ENCODE results near the gene OGA.

GRCh38 chr10:101845893-101846292, 27.6 kb upstream of the OGA start:
- TF ChIP-seq, protein P1, sequence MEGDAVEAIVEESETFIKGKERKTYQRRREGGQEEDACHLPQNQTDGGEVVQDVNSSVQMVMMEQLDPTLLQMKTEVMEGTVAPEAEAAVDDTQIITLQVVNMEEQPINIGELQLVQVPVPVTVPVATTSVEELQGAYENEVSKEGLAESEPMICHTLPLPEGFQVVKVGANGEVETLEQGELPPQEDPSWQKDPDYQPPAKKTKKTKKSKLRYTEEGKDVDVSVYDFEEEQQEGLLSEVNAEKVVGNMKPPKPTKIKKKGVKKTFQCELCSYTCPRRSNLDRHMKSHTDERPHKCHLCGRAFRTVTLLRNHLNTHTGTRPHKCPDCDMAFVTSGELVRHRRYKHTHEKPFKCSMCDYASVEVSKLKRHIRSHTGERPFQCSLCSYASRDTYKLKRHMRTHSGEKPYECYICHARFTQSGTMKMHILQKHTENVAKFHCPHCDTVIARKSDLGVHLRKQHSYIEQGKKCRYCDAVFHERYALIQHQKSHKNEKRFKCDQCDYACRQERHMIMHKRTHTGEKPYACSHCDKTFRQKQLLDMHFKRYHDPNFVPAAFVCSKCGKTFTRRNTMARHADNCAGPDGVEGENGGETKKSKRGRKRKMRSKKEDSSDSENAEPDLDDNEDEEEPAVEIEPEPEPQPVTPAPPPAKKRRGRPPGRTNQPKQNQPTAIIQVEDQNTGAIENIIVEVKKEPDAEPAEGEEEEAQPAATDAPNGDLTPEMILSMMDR (IDR thresholded peaks at IDR 0.05; ENCODE audit: control extremely low read depth in 1 of 3, insufficient read depth in 1 of 3, low read depth in 1 of 3, low read length in 3 of 3) = no peak
- TF ChIP-seq, protein P2, sequence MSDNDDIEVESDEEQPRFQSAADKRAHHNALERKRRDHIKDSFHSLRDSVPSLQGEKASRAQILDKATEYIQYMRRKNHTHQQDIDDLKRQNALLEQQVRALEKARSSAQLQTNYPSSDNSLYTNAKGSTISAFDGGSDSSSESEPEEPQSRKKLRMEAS (IDR thresholded peaks at IDR 0.05) = no peak
- no peak for TF ChIP-seq SIN3A (conservative IDR thresholded peaks at IDR 0.05 in 1 of 2, IDR thresholded peaks at IDR 0.05 in 1 of 2; ENCODE audit: low read depth in 1 of 2, low read length in 2 of 2)
- TF ChIP-seq SP1 (IDR thresholded peaks at IDR 0.05; ENCODE audit: low read depth, low read length) = no peak
- TF ChIP-seq JUND (IDR thresholded peaks at IDR 0.05; ENCODE audit: low read length) = no peak
- no peak for TF ChIP-seq RFX5 (IDR thresholded peaks at IDR 0.05; ENCODE audit: borderline replicate concordance, low read depth, low read length)
- TF ChIP-seq EZH2 (IDR thresholded peaks at IDR 0.05; ENCODE audit: low read depth, low read length, severe bottlenecking) = no peak
- no peak for TF ChIP-seq POLR2AphosphoS5 (IDR thresholded peaks at IDR 0.05; ENCODE audit: low read depth, low read length)
- TF ChIP-seq POLR2A (IDR thresholded peaks at IDR 0.05; ENCODE audit: control extremely low read depth in 1 of 2, low read depth in 2 of 2, low read length in 2 of 2) = no peak
- TF ChIP-seq NRF1 (IDR thresholded peaks at IDR 0.05; ENCODE audit: low read depth, low read length) = no peak
- no peak for TF ChIP-seq CBX8 (IDR thresholded peaks at IDR 0.05; ENCODE audit: borderline replicate concordance, low read depth, low read length)
- no peak for TF ChIP-seq CREB1 (IDR thresholded peaks at IDR 0.05)
- no peak for TF ChIP-seq RAD21 (IDR thresholded peaks at IDR 0.05 in 1 of 2, conservative IDR thresholded peaks at IDR 0.05 in 1 of 2; ENCODE audit: low read depth in 2 of 2, low read length in 2 of 2)

All from H1 (cell line).